Endothelial cell (in vitro differentiated cells): Measurements from ENCODE around the gene PSG4. TPM values are rescaled to one million over a fixed set of nuclear protein-coding genes. Genes with fewer than 3 reads are reported as not detected.
"Not testable (repeated sequence)": the region's sequence is repeated elsewhere in the genome, so short reads cannot be mapped to it uniquely, and the experiment has no call there.

ENCODE experiments used
- DNase-seq: peaks from one replicate; pipeline ENCODE4 v3.0.0; 2021; ENCODE audit warnings: low spot score
- H3K27ac Mint-ChIP-seq: one replicate; pipeline ENCODE4 v1.8.0; 2021; ENCODE audit warnings: mixed read lengths, inconsistent platforms; ENCODE audit not compliant: unreplicated experiment
- H3K27me3 Mint-ChIP-seq: one replicate; pipeline ENCODE4 v1.8.0; 2021; ENCODE audit warnings: mild to moderate bottlenecking, moderate library complexity, mixed read lengths, inconsistent platforms; ENCODE audit not compliant: unreplicated experiment
- H3K36me3 Mint-ChIP-seq: one replicate; pipeline ENCODE4 v1.8.0; 2021; ENCODE audit warnings: mild to moderate bottlenecking, low read depth, mixed read lengths, inconsistent platforms; ENCODE audit not compliant: unreplicated experiment
- H3K4me1 Mint-ChIP-seq: one replicate; pipeline ENCODE4 v1.8.0; 2021; ENCODE audit warnings: mild to moderate bottlenecking, mixed read lengths, inconsistent platforms; ENCODE audit not compliant: unreplicated experiment
- H3K4me3 Mint-ChIP-seq: one replicate; pipeline ENCODE4 v1.8.0; 2021; ENCODE audit warnings: mild to moderate bottlenecking, mixed read lengths, inconsistent platforms; ENCODE audit not compliant: unreplicated experiment
- H3K9me3 Mint-ChIP-seq: one replicate; pipeline ENCODE4 v1.8.0; 2021; ENCODE audit warnings: mixed read lengths, inconsistent platforms; ENCODE audit not compliant: unreplicated experiment
- total RNA-seq: library from RNA; stranded (reverse); fragmentation: NEBNext Ultra II Directional; extraction: Animal tissue kit (Norgen Biotek cat#: 25700); gene quantifications from one replicate; pipeline ENCODE4 v1.2.1, GENCODE V29; 2021; ENCODE audit not compliant: unreplicated experiment
- TF ChIP-seq, protein P1 (sequence below): fragments of 200-600 bp; sonication (generic); IDR thresholded peaks from one replicate; pipeline ENCODE4 v1.5.0; 2021; ENCODE audit warnings: antibody characterized with exemption; ENCODE audit not compliant: unreplicated experiment

Gene PSG4
- total RNA-seq, 1 donor from 2014 or later: not detected

DNA sequence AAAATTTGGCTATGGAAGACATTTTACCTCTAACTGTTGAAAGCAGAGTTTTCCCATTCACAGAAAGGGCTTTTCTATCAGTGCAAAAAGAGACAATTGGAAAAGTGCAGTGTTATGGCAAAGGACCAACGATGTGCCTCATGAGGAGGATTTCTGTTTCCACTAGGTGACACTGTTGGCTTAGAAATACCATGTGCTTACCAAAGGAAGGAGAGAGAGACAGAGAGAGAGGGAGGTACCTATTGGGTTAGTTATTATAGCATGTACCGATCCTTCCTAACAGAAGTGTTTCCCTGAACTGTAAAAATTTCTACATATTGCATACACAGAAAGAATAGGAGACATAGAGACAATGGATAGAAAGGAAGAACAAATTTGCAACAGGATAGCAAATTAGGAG is 23.9 kb upstream of the PSG4 start:
- no peak overlapping the region for H3K27ac Mint-ChIP-seq
- H3K27me3 Mint-ChIP-seq: no peaks in the 10 kb centered on the region
- H3K9me3 Mint-ChIP-seq: peaks cover 15% of the 10 kb centered on the region
- H3K4me1 Mint-ChIP-seq: no peaks in the 10 kb centered on the region
- H3K36me3 Mint-ChIP-seq: no peaks in the 10 kb centered on the region
- no peak overlapping the region for H3K4me3 Mint-ChIP-seq
- no peak for DNase-seq
- TF ChIP-seq, protein P1, sequence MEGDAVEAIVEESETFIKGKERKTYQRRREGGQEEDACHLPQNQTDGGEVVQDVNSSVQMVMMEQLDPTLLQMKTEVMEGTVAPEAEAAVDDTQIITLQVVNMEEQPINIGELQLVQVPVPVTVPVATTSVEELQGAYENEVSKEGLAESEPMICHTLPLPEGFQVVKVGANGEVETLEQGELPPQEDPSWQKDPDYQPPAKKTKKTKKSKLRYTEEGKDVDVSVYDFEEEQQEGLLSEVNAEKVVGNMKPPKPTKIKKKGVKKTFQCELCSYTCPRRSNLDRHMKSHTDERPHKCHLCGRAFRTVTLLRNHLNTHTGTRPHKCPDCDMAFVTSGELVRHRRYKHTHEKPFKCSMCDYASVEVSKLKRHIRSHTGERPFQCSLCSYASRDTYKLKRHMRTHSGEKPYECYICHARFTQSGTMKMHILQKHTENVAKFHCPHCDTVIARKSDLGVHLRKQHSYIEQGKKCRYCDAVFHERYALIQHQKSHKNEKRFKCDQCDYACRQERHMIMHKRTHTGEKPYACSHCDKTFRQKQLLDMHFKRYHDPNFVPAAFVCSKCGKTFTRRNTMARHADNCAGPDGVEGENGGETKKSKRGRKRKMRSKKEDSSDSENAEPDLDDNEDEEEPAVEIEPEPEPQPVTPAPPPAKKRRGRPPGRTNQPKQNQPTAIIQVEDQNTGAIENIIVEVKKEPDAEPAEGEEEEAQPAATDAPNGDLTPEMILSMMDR: no peak

DNA sequence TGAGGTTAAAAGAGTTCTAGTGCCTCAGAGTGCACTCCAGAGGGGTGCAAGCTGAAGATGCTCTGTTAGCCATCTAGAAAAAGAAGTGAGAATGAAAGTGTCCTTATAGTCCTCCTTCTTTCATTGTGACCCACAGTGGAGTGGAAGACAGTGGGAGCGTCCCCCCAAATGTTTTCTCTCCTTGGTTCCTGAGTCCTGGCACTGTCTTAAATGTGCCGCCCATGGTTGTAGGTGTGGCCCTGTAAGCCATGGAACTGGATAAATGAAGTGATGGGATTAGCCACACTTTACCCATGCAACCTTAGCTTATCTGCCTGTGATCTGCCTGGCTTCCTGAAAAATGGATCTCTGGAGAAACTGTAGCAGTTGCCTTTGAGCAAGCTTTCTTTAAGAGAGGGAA is 23.3 kb upstream of the PSG4 start:
- H3K4me3 Mint-ChIP-seq, H3K27ac Mint-ChIP-seq, H3K36me3 Mint-ChIP-seq, H3K4me1 Mint-ChIP-seq, H3K27me3 Mint-ChIP-seq: not testable (repeated sequence)
- DNase-seq: peak; percentile 8
- H3K9me3 Mint-ChIP-seq: peaks cover 20% of the 10 kb centered on the region

DNA sequence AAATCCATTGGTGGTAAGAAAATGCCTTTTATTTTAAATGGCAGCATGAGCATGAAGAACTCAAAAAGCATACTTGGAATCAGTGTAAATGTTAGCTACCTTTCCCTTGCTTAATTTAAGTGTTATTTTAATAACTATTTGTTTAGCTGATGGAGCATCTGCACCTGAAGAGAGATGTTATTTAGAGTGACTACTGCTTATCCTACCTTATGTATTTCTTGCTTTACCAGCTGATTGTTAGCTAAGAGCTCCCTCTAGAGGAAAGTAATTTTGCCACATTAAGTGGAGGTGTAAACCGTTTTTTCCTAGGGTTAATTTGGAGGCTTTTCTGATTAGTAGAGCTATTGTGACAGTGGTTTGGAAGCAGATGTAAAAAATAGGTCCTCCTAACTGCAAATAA is 21.5 kb upstream of the PSG4 start:
- not testable (repeated sequence) for H3K4me3 Mint-ChIP-seq, H3K36me3 Mint-ChIP-seq, H3K27ac Mint-ChIP-seq, H3K4me1 Mint-ChIP-seq, DNase-seq, H3K27me3 Mint-ChIP-seq
- peaks cover 20% of the 10 kb centered on the region for H3K9me3 Mint-ChIP-seq

DNA sequence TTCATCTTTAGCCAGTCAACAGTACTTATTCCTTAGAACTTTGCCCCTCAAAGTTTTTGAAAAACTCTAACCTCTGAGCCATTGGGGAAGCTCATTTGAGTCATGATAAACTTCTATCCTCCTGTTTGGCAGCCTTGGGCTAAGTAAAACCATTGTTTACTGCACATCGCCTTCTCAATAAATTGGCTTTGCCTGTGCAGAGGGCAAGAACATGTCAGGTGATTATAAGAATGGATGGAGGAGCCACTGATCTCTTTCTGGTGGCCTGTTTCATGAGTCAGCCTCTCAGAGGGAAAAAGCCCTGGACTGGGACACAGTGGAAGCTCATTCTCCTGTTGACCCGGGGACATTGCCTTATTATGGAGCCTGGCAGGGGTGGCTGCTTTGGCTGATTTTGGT is 19.4 kb upstream of the PSG4 start:
- peaks cover 1% of the 10 kb centered on the region for H3K27me3 Mint-ChIP-seq
- no peak overlapping the region for H3K27ac Mint-ChIP-seq
- H3K36me3 Mint-ChIP-seq: no peaks in the 10 kb centered on the region
- TF ChIP-seq, protein P1: no peak
- no peak for DNase-seq
- H3K9me3 Mint-ChIP-seq: peaks cover 21% of the 10 kb centered on the region
- H3K4me3 Mint-ChIP-seq: no peak overlapping the region
- H3K4me1 Mint-ChIP-seq: no peaks in the 10 kb centered on the region

DNA sequence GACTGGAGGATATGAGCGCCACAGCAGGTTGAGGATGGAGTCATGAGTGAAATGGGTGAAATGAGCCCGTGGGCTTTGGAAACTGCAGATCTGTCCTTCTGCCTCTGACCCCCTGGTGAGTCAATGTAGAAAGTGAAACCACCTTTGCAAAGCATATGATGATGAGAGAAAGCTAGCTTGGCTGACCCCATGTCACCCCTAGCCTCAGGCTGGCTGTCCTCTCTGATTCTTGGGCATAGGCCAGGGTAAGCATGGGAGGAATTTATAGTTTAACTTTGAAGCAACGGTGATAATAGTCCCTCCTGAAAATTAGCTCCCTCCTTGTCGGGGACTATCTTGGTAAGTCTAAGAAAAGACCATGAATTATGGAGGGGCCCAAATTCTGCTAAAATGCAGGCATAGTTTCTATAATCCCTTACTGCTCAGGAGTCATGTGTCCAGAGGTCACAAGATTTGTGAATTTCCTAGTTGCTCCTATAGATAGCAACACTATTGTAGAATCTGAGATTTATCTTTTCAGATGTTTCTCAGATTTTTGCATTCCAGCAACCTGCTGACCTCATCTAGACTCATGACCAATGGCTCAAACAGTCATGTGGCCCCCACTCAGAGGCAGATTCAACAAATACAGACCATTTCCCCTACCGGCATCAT is 18.9 kb upstream of the PSG4 start:
- not testable (repeated sequence) for H3K27ac Mint-ChIP-seq, H3K4me3 Mint-ChIP-seq, H3K27me3 Mint-ChIP-seq, H3K4me1 Mint-ChIP-seq, H3K36me3 Mint-ChIP-seq, DNase-seq
- peaks cover 17% of the 10 kb centered on the region for H3K9me3 Mint-ChIP-seq

DNA sequence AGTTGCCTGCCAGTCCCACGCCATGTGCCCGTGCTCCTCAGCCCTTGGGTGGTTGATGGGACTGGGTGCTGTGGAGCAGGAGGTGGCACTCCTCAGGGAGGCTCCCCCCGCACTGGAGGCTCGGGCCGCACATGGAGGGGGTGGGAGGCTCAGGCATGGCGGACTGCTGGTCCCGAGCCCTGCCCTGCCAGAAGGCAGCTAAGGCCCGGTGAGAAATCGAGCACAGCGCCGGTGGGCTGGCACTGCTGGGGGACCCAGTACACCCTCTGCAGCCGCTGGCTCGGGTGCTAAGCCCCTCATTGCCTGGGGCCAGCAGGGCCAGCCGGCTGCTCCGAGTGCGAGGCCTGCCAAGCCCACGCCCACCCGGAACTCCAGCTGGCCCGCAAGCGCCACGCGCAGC is 16.5 kb upstream of the PSG4 start:
- not testable (repeated sequence) for DNase-seq, H3K4me3 Mint-ChIP-seq, H3K36me3 Mint-ChIP-seq, H3K27ac Mint-ChIP-seq, H3K27me3 Mint-ChIP-seq, H3K4me1 Mint-ChIP-seq
- H3K9me3 Mint-ChIP-seq: peaks cover 14% of the 10 kb centered on the region

DNA sequence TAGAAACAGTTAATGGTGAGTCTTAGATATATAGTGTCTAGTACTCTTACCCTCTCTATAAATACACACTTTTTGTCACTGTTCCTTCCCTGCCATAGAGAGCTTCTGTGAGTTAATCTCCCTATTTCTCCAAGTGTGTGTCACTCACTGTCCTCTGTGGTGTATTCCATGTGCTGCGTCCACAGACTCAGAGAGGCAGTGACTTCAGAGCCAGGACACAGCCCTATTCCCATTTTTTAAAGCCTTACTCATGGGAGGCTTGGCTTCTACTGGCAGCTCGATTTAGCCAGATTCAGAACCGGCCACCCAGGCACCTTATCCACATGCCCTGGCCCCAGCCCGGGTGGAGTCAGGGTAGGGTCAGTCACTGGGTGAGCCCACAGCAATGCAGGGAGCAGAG is 13.7 kb upstream of the PSG4 start:
- H3K9me3 Mint-ChIP-seq, H3K36me3 Mint-ChIP-seq, DNase-seq, H3K27me3 Mint-ChIP-seq, H3K27ac Mint-ChIP-seq, H3K4me1 Mint-ChIP-seq, H3K4me3 Mint-ChIP-seq: not testable (repeated sequence)

DNA sequence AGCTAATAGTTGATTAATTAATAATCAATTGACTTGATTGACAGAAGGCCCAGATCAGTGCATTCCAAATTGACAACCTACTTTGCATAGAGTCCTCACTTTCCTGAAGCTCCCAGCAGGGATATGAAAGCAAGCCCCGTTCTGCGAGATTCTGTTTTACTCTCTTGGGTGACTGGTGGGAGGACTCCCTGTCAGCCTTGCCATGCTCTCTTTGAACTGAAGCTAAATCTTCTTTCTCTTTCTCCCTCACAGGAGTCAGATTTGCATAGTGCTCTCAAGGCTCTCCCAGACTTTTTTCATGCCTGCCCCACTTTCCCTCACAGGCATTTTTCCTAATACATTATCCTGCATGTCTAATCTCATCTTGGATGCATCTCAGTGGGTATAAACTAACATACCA is 10.4 kb upstream of the PSG4 start:
- not testable (repeated sequence) for H3K4me1 Mint-ChIP-seq, H3K9me3 Mint-ChIP-seq, DNase-seq, H3K36me3 Mint-ChIP-seq, H3K4me3 Mint-ChIP-seq, H3K27ac Mint-ChIP-seq, H3K27me3 Mint-ChIP-seq
